Coronary artery (tissue), 2 donors: ENCODE results near the gene CFAP92.
A peak's percentile ranks its signal among the peaks of the same experiment; 100 is the strongest.

Source experiments
- DNase-seq: peaks from one replicate; pipeline ENCODE4 v3.0.0-alpha.2; 2017; ENCODE audit warnings: low spot score
- H3K27ac ChIP-seq, 2 donors: fragments of 200-600 bp; sonication (generic); one replicate each; pipeline ENCODE4 v1.5.1; 2016 to 2019
- H3K4me3 ChIP-seq: fragments of 200-600 bp; sonication (generic); 2 replicates; pipeline ENCODE4 v1.5.1; 2016; ENCODE audit warnings: mild to moderate bottlenecking, moderate library complexity
- CTCF ChIP-seq: fragments of 200-600 bp; sonication (generic); IDR thresholded peaks from one replicate; pipeline ENCODE4 v1.5.1; 2019; ENCODE audit warnings: antibody characterized with exemption

CFAP92 gene

GRCh38 chr3:129025691-129026435 lies 32.0 kb upstream of the CFAP92 start:
- no peak overlapping the region for H3K4me3 ChIP-seq
- DNase-seq: no peak
- peak overlapping the region in 1 of 2 donors; percentile 76 for H3K27ac ChIP-seq
- no peak for TF ChIP-seq CTCF

- no peak for TF ChIP-seq CTCF
- no peak for DNase-seq
- H3K27ac ChIP-seq: peak overlapping the region in 1 of 2 donors; percentile 76
- H3K4me3 ChIP-seq: no peak overlapping the region
Observed at GRCh38 chr3:129025108-129025507, 31.2 kb upstream of the CFAP92 start.

GRCh38 chr3:129023909-129024308 lies 30.0 kb upstream of the CFAP92 start:
- TF ChIP-seq CTCF: no peak
- no peak overlapping the region for H3K4me3 ChIP-seq
- DNase-seq: no peak
- no peak overlapping the region for H3K27ac ChIP-seq

GRCh38 chr3:129023008-129023358 lies 29.1 kb upstream of the CFAP92 start:
- no peak for TF ChIP-seq CTCF
- H3K27ac ChIP-seq: peak overlapping the region in 1 of 2 donors; percentile 29

GRCh38 chr3:129022114-129023007 lies 28.5 kb upstream of the CFAP92 start:
- Histone ChIP-seq H3K27ac (peak overlapping the region; percentile 27 to 29), H3K4me3 (no peak overlapping the region)
- no peak for TF ChIP-seq CTCF
- DNase-seq: no peak

More at GRCh38 chr3:129023008-129023358, 29.1 kb upstream of the CFAP92 start:
- DNase-seq: no peak
- H3K4me3 ChIP-seq: no peak overlapping the region

- no peak for TF ChIP-seq CTCF
- DNase-seq: no peak
- no peak overlapping the region for H3K27ac ChIP-seq
Observed at GRCh38 chr3:129021140-129021551, 27.3 kb upstream of the CFAP92 start.

More at GRCh38 chr3:129021140-129021551, 27.3 kb upstream of the CFAP92 start:
- H3K4me3 ChIP-seq: no peak overlapping the region
